A673 (cell line): Measurements from ENCODE around the gene ACSF3. TPM values are rescaled to one million over a fixed set of nuclear protein-coding genes. Genes with fewer than 3 reads are reported as not detected.

Source experiments
- BruUV-seq: library from RNA; stranded (reverse); fragments of 400-500 nt; replicated peaks from 2 replicates; lab custom pipeline; 2021; lab: Mats Ljungman, UMichigan
- CTCF ChIA-PET: fragments of 300-600 bp; sonication (Branson Sonifier 250); formaldehyde crosslinking; loops from one replicate; lab custom pipeline; 2022; ENCODE audit warnings: antibody characterized with exemption; lab: Charles Lee
- POLR2A ChIA-PET: fragments of 300-600 bp; sonication (Branson Sonifier 250); formaldehyde crosslinking; loops from one replicate; lab custom pipeline; 2022; ENCODE audit warnings: antibody characterized with exemption; ENCODE audit not compliant: low non-redundant PET; lab: Charles Lee
- DNase-seq: peaks from one replicate; pipeline ENCODE4 v3.0.0-alpha.2; 2015; ENCODE audit warnings: low spot score
- H3K27ac ChIP-seq: fragments of 200-600 bp; sonication (generic); 2 replicates; pipeline ENCODE4 v1.5.1; 2016; ENCODE audit warnings: mixed run types, low read depth, mild to moderate bottlenecking, mixed read lengths, antibody characterized with exemption, low read length; ENCODE audit not compliant: poor library complexity, severe bottlenecking
- H3K27me3 ChIP-seq: fragments of 200-600 bp; sonication (generic); replicated peaks from 2 replicates; pipeline ENCODE4 v1.6.1; 2017; ENCODE audit warnings: mixed run types, low read depth, mild to moderate bottlenecking, mixed read lengths, antibody characterized with exemption, low read length; ENCODE audit not compliant: insufficient read depth, poor library complexity
- H3K36me3 ChIP-seq: fragments of 200-600 bp; sonication (generic); 2 replicates; pipeline ENCODE4 v1.6.1; 2016; ENCODE audit warnings: mixed run types, mild to moderate bottlenecking, mixed read lengths, antibody characterized with exemption, low read length; ENCODE audit not compliant: insufficient read depth, poor library complexity, severe bottlenecking
- H3K4me1 ChIP-seq: fragments of 200-600 bp; sonication (generic); 2 replicates; pipeline ENCODE4 v1.6.1; 2017; ENCODE audit warnings: mixed run types, mild to moderate bottlenecking, mixed read lengths, antibody characterized with exemption, low read length; ENCODE audit not compliant: insufficient read depth, poor library complexity, severe bottlenecking
- H3K4me3 ChIP-seq: fragments of 200-600 bp; sonication (generic); 2 replicates; pipeline ENCODE4 v1.5.1; 2016; ENCODE audit warnings: low read depth, mixed run types, mild to moderate bottlenecking, mixed read lengths, low read length; ENCODE audit not compliant: poor library complexity, severe bottlenecking
- H3K9me3 ChIP-seq: fragments of 200-600 bp; sonication (generic); 2 replicates; pipeline ENCODE4 v1.6.1; 2016; ENCODE audit warnings: mixed run types, low read depth, mild to moderate bottlenecking, mixed read lengths, antibody characterized with exemption, low read length; ENCODE audit not compliant: poor library complexity, severe bottlenecking
- EZH2 ChIP-seq: fragments of 200-600 bp; sonication (generic); IDR thresholded peaks from 2 replicates; pipeline ENCODE4 v1.6.1; 2017; ENCODE audit warnings: borderline replicate concordance, low read depth, mild to moderate bottlenecking, mixed read lengths, antibody characterized with exemption, low read length; ENCODE audit not compliant: poor library complexity, severe bottlenecking
- intact Hi-C: fragments of 100-400 bp; cut with micrococcal nuclease; formaldehyde crosslinking; loops from one replicate; pipeline ENCODE4 v1.10.0; 2022; ENCODE audit not compliant: unreplicated experiment
- total RNA-seq: library from RNA; stranded (reverse); gene quantifications from 2 replicates; pipeline ENCODE4 v1.2.3, GENCODE V29; 2021
- TF ChIP-seq, protein P1 (sequence below): fragments of 300-800, 200-600 bp; sonication (generic); conservative IDR thresholded peaks from 2 replicates; pipeline ENCODE4 v1.5.1; 2017; ENCODE audit warnings: low read depth, mild to moderate bottlenecking, antibody characterized with exemption, low read length, moderate library complexity, mixed read lengths

ACSF3 gene
- total RNA-seq, 1 experiment from 2014 or later, result 27.7 TPM

DNA sequence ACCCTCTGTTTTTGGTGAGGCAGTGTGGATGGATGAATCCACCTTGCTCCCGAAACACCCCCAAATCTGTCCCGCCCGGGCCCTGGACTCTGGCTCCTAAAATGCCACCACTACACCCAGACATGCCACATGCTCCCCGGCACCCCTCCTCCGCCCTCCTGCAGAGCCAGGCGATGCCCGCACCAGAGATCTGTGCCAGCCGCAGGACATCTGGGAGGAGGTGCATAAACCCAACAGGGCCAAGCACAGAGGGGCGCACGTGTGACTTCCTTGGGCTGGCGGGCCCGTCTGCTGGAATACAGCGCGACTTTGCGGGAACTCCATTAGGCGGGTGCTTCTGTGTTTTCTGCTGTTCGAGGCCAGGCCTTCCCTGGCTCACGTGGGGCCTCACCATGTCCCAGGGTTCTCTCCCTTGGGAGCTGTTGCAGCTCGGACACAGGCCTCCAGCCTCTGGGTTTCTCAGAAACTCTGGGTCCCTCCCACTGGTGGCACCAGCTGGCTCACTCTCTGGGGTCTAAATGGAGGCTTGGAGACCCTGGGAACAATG, 14.1 kb upstream of the ACSF3 start:
- intact Hi-C loops, result no loop called here

DNA sequence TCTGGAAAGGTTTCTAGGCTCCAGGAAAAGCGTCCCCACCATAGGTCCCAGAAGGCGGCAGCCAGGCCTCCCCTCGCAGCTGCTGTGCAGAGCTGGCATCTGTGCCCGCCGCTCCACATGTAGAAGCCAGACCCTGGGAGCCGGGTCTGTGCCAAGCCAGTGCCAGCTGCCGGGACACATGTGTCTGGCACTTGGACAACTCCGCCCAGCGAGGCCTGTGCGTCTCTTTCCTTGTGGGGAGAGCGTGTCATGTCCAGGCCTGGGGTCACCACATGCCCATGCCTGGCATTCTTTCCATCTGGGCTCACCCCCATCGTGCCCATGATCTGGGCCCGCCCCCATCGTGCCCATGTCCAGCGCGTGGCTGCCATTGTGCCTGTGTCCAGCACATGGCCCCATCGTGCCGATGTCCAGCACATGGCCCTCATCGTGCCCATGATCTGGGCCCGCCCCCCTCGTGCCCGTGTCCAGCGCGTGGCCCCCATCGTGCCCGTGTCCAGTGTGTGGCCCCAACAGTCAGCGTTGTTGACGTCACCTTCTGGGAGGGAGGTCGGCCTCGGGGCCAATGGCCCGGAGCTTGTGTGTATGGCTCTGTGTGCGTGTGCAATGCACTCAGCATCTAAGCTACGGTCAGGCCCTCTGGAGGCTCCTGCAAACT, 13.3 kb upstream of the ACSF3 start:
- no TSS peak for BruUV-seq
- Histone ChIP-seq H3K4me1 (peaks cover 6% of the 10 kb centered on the region), H3K36me3 (no peaks in the 10 kb centered on the region), H3K27me3 (peaks cover 10% of the 10 kb centered on the region), H3K9me3 (peaks cover 1% of the 10 kb centered on the region), H3K4me3 (no peak overlapping the region), H3K27ac (no peak overlapping the region)
- no peak for TF ChIP-seq EZH2
- TF ChIP-seq, protein P1, sequence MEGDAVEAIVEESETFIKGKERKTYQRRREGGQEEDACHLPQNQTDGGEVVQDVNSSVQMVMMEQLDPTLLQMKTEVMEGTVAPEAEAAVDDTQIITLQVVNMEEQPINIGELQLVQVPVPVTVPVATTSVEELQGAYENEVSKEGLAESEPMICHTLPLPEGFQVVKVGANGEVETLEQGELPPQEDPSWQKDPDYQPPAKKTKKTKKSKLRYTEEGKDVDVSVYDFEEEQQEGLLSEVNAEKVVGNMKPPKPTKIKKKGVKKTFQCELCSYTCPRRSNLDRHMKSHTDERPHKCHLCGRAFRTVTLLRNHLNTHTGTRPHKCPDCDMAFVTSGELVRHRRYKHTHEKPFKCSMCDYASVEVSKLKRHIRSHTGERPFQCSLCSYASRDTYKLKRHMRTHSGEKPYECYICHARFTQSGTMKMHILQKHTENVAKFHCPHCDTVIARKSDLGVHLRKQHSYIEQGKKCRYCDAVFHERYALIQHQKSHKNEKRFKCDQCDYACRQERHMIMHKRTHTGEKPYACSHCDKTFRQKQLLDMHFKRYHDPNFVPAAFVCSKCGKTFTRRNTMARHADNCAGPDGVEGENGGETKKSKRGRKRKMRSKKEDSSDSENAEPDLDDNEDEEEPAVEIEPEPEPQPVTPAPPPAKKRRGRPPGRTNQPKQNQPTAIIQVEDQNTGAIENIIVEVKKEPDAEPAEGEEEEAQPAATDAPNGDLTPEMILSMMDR, result no peak
- ChIA-PET CTCF (no interaction called here), POLR2A (no interaction called here)
- DNase-seq, result no peak
- intact Hi-C loops, result no loop called here

More for the DNA sequence above, 14.1 kb upstream of the ACSF3 start:
- TF ChIP-seq, protein P1, result no peak
- TF ChIP-seq EZH2, result no peak
- no TSS peak for BruUV-seq
- ChIA-PET CTCF (no interaction called here), POLR2A (no interaction called here)
- Histone ChIP-seq H3K9me3 (peaks cover 6% of the 10 kb centered on the region), H3K36me3 (no peaks in the 10 kb centered on the region), H3K4me1 (peaks cover 2% of the 10 kb centered on the region), H3K27me3 (peaks cover 2% of the 10 kb centered on the region), H3K4me3 (no peak overlapping the region), H3K27ac (no peak overlapping the region)
- DNase-seq, result no peak

- no peak for TF ChIP-seq EZH2
- TF ChIP-seq, protein P1, result no peak
- Histone ChIP-seq H3K9me3 (no peaks in the 10 kb centered on the region), H3K36me3 (no peaks in the 10 kb centered on the region), H3K27me3 (peaks cover 13% of the 10 kb centered on the region), H3K4me1 (peaks cover 6% of the 10 kb centered on the region), H3K4me3 (no peak overlapping the region), H3K27ac (no peak overlapping the region)
- POLR2A ChIA-PET, result no interaction called here
- DNase-seq, result no peak
- CTCF ChIA-PET, result no interaction called here
- intact Hi-C loops, result no loop called here
- no TSS peak for BruUV-seq
Measured at GRCh38 chr16:89081556-89081955, 12.1 kb upstream of the ACSF3 start.
